Measurements from ENCODE around the gene CAPG.

CAPG gene

GRCh38 chr2:85455552-85456090 lies 45.5 kb upstream of the CAPG start:
- no peak for TF ChIP-seq CTCF (IDR thresholded peaks at IDR 0.05)
- no peak overlapping the region for H3K4me3 ChIP-seq (ENCODE audit: low read depth in 1 of 2, low read length in 1 of 2)

GRCh38 chr2:85453571-85453970 lies 43.4 kb upstream of the CAPG start:
- H3K36me3 ChIP-seq = no peaks in the 10 kb centered on the region
- no peak overlapping the region for H3K4me3 ChIP-seq (ENCODE audit: low read depth in 1 of 2, low read length in 1 of 2)
- no peak overlapping the region for H3K27ac ChIP-seq
- no peaks in the 10 kb centered on the region for H3K9me3 ChIP-seq
- no peaks in the 10 kb centered on the region for H3K27me3 ChIP-seq
- H3K4me1 ChIP-seq (ENCODE audit: control insufficient read depth in 1 of 2, insufficient read depth in 1 of 2, low read depth in 1 of 2, low read length in 1 of 2) = peaks cover 0 to 5% of the 10 kb centered on the region in 2 experiments
- no peak for TF ChIP-seq CTCF (IDR thresholded peaks at IDR 0.05)

More at GRCh38 chr2:85455552-85456090, 45.5 kb upstream of the CAPG start:
- Histone ChIP-seq H3K9me3 (no peaks in the 10 kb centered on the region), H3K36me3 (no peaks in the 10 kb centered on the region), H3K4me1 (ENCODE audit: control insufficient read depth in 1 of 2, insufficient read depth in 1 of 2, low read depth in 1 of 2, low read length in 1 of 2) (peaks cover 0 to 5% of the 10 kb centered on the region in 2 experiments), H3K27me3 (no peaks in the 10 kb centered on the region), H3K27ac (no peak overlapping the region)

GRCh38 chr2:85452237-85452636 lies 42.1 kb upstream of the CAPG start:
- H3K27me3 ChIP-seq = no peaks in the 10 kb centered on the region
- no peak for TF ChIP-seq CTCF (IDR thresholded peaks at IDR 0.05)
- H3K4me1 ChIP-seq (ENCODE audit: control insufficient read depth in 1 of 2, insufficient read depth in 1 of 2, low read depth in 1 of 2, low read length in 1 of 2) = peaks cover 0 to 5% of the 10 kb centered on the region in 2 experiments
- H3K36me3 ChIP-seq = no peaks in the 10 kb centered on the region
- no peak overlapping the region for H3K4me3 ChIP-seq (ENCODE audit: low read depth in 1 of 2, low read length in 1 of 2)
- no peak overlapping the region for H3K27ac ChIP-seq
- no peaks in the 10 kb centered on the region for H3K9me3 ChIP-seq

GRCh38 chr2:85449214-85449588 lies 39.0 kb upstream of the CAPG start:
- Histone ChIP-seq H3K9me3 (no peaks in the 10 kb centered on the region), H3K36me3 (no peaks in the 10 kb centered on the region), H3K4me3 (ENCODE audit: low read depth in 1 of 2, low read length in 1 of 2) (no peak overlapping the region), H3K27me3 (no peaks in the 10 kb centered on the region), H3K27ac (no peak overlapping the region), H3K4me1 (ENCODE audit: control insufficient read depth in 1 of 2, insufficient read depth in 1 of 2, low read depth in 1 of 2, low read length in 1 of 2) (peaks cover 7 to 11% of the 10 kb centered on the region in 2 experiments)
- TF ChIP-seq CTCF (IDR thresholded peaks at IDR 0.05) = no peak

DNA sequence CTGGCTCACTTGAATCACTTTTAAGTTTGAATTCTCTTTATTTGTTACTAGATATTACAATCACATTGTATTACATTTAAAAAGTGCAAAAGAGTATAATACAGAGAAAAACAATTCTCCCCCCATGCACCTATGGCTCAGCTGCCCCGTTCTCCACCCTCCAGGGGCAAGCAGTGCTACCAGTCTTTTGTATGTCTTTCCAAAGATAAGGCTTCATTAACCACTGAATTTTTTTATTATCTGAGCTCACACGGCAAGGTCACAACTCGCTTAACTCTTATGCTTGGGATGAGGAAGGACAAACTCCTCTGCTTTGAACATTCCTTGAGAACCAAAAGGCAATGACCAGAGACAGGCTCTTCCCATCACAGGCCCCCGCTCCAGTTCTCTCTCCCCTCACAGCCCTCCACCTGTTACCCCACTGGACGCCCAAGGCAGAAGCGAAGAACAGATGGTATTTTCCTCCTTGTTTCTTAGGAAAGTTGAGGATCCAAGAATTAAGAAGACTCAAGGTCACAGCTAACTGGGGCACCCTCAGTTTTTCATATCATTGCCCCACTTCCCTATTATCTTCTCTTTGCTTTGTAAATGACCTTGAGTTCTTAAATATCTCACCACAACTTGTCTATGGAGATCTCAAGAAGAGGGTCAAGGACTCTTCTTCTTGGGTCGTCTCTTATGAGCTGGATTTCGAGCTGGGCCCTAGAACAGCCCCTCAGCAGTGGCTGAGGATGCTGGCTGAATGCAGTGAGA lies 38.5 kb upstream of the CAPG start:
- Histone ChIP-seq H3K9me3 (no peaks in the 10 kb centered on the region), H3K4me3 (ENCODE audit: low read depth in 1 of 2, low read length in 1 of 2) (no peak overlapping the region), H3K4me1 (ENCODE audit: control insufficient read depth in 1 of 2, insufficient read depth in 1 of 2, low read depth in 1 of 2, low read length in 1 of 2) (peaks cover 7 to 9% of the 10 kb centered on the region in 2 experiments), H3K27ac (no peak overlapping the region), H3K27me3 (no peaks in the 10 kb centered on the region), H3K36me3 (no peaks in the 10 kb centered on the region)
- TF ChIP-seq CTCF (IDR thresholded peaks at IDR 0.05) = no peak

All from neutrophil (primary cell).